Endothelial cell (in vitro differentiated cells): ENCODE measurements around the gene HENMT1. TPM values are rescaled to one million over a fixed set of nuclear protein-coding genes. Genes with fewer than 3 reads are reported as not detected.

Experiments used
- DNase-seq: peaks from one replicate; pipeline ENCODE4 v3.0.0; 2021; ENCODE audit warnings: low spot score
- H3K27ac Mint-ChIP-seq: one replicate; pipeline ENCODE4 v1.8.0; 2021; ENCODE audit warnings: mixed read lengths, inconsistent platforms; ENCODE audit not compliant: unreplicated experiment
- H3K27me3 Mint-ChIP-seq: one replicate; pipeline ENCODE4 v1.8.0; 2021; ENCODE audit warnings: mild to moderate bottlenecking, moderate library complexity, mixed read lengths, inconsistent platforms; ENCODE audit not compliant: unreplicated experiment
- H3K36me3 Mint-ChIP-seq: one replicate; pipeline ENCODE4 v1.8.0; 2021; ENCODE audit warnings: mild to moderate bottlenecking, low read depth, mixed read lengths, inconsistent platforms; ENCODE audit not compliant: unreplicated experiment
- H3K4me1 Mint-ChIP-seq: one replicate; pipeline ENCODE4 v1.8.0; 2021; ENCODE audit warnings: mild to moderate bottlenecking, mixed read lengths, inconsistent platforms; ENCODE audit not compliant: unreplicated experiment
- H3K4me3 Mint-ChIP-seq: one replicate; pipeline ENCODE4 v1.8.0; 2021; ENCODE audit warnings: mild to moderate bottlenecking, mixed read lengths, inconsistent platforms; ENCODE audit not compliant: unreplicated experiment
- H3K9me3 Mint-ChIP-seq: one replicate; pipeline ENCODE4 v1.8.0; 2021; ENCODE audit warnings: mixed read lengths, inconsistent platforms; ENCODE audit not compliant: unreplicated experiment
- total RNA-seq: library from RNA; stranded (reverse); fragmentation: NEBNext Ultra II Directional; extraction: Animal tissue kit (Norgen Biotek cat#: 25700); gene quantifications from one replicate; pipeline ENCODE4 v1.2.1, GENCODE V29; 2021; ENCODE audit not compliant: unreplicated experiment
- TF ChIP-seq, protein P1 (sequence below): fragments of 200-600 bp; sonication (generic); IDR thresholded peaks from one replicate; pipeline ENCODE4 v1.5.0; 2021; ENCODE audit warnings: antibody characterized with exemption; ENCODE audit not compliant: unreplicated experiment

The HENMT1 gene
- total RNA-seq, 1 donor from 2014 or later: 10.5 TPM

DNA sequence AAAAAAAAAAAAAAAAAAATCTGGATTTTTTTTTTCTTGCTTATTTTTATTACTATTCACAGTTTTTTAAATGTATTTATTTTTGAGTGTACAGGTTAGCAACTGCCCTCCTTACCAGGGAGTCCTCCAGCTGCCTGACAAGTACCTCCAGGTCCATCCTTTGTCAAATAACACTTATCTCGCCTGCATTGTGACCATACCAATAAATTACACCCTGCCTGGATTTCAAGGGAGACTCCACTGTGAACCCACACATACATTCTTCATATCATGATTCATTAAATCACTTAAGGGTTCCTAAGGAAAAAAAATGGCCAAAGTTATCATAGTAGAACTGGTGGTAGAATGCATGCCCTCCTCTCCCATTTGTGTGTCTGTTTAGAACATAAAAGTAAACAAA, 62.6 kb downstream of the HENMT1 start:
- no peaks in the 10 kb centered on the region for H3K27me3 Mint-ChIP-seq
- no peak for DNase-seq
- H3K4me3 Mint-ChIP-seq: no peak overlapping the region
- TF ChIP-seq, protein P1, sequence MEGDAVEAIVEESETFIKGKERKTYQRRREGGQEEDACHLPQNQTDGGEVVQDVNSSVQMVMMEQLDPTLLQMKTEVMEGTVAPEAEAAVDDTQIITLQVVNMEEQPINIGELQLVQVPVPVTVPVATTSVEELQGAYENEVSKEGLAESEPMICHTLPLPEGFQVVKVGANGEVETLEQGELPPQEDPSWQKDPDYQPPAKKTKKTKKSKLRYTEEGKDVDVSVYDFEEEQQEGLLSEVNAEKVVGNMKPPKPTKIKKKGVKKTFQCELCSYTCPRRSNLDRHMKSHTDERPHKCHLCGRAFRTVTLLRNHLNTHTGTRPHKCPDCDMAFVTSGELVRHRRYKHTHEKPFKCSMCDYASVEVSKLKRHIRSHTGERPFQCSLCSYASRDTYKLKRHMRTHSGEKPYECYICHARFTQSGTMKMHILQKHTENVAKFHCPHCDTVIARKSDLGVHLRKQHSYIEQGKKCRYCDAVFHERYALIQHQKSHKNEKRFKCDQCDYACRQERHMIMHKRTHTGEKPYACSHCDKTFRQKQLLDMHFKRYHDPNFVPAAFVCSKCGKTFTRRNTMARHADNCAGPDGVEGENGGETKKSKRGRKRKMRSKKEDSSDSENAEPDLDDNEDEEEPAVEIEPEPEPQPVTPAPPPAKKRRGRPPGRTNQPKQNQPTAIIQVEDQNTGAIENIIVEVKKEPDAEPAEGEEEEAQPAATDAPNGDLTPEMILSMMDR: no peak
- H3K4me1 Mint-ChIP-seq: peaks cover 12% of the 10 kb centered on the region
- H3K36me3 Mint-ChIP-seq: no peaks in the 10 kb centered on the region
- H3K9me3 Mint-ChIP-seq: no peaks in the 10 kb centered on the region
- no peak overlapping the region for H3K27ac Mint-ChIP-seq

Other genes starting within 250 kb of the HENMT1 start
- 0.28 TPM for gene NBPF6, start 210.8 kb downstream of the HENMT1 start, total RNA-seq
- gene EEIG2, start 101.0 kb downstream of the HENMT1 start, total RNA-seq: 18.8 TPM
- 54.3 TPM for gene PRPF38B, start 31.2 kb upstream of the HENMT1 start, total RNA-seq
- 0.15 TPM for gene FNDC7, start 51.8 kb upstream of the HENMT1 start, total RNA-seq
- 44.8 TPM for gene STXBP3, start 85.6 kb upstream of the HENMT1 start, total RNA-seq
- not detected for gene AKNAD1, start 196.0 kb upstream of the HENMT1 start, total RNA-seq
- 12.9 TPM for gene GPSM2, start 215.9 kb upstream of the HENMT1 start, total RNA-seq